ENCODE results near the gene RNF213. TPM values are rescaled to one million over a fixed set of nuclear protein-coding genes. Genes with fewer than 3 reads are reported as not detected.

RNF213 gene
- total RNA-seq, 1 experiment from 2014 or later, result 179 TPM

GRCh38 chr17:80394629-80395216 is 134.1 kb downstream of the RNF213 start:
- POLR2A ChIA-PET (ENCODE audit: unreplicated experiment), result no interaction called here
- CTCF ChIA-PET, result interaction anchor here (0.6 kb wide), 1 partner anchor 201 kb away, joined by 3 read pairs; no protein-coding TSS in a partner anchor
- TF ChIP-seq EZH2 (IDR thresholded peaks at IDR 0.05; ENCODE audit: low read depth), result no peak
- TF ChIP-seq CTCF (conservative IDR thresholded peaks at IDR 0.05), result no peak
- no peak overlapping the region for H2AFZ ChIP-seq
- no peaks in the 10 kb centered on the region for H3K36me3 ChIP-seq (ENCODE audit: low read depth)
- BruUV-seq (replicated peaks), result no TSS peak
- intact Hi-C loops (cut with micrococcal nuclease; ENCODE audit: unreplicated experiment), result no loop called here
- no peaks in the 10 kb centered on the region for H3K4me1 ChIP-seq (replicated peaks; ENCODE audit: insufficient read depth)
- H3K9me3 ChIP-seq (ENCODE audit: insufficient read depth, low read depth), result no peaks in the 10 kb centered on the region
- H4K20me1 ChIP-seq (ENCODE audit: insufficient read depth), result 0 out of 2 replicates have a peak, but pooled peaks cover 6% of the 10 kb centered on the region
- H3K27ac ChIP-seq, result no peak overlapping the region
- no peaks in the 10 kb centered on the region for H3K79me2 ChIP-seq (ENCODE audit: low read depth)
- no peaks in the 10 kb centered on the region for H3K9me2 ChIP-seq (ENCODE audit: insufficient read depth)
- H3K4me3 ChIP-seq, result no peak overlapping the region
- no peak overlapping the region for H3K4me2 ChIP-seq
- no peaks in the 10 kb centered on the region for H3F3A ChIP-seq (ENCODE audit: insufficient read depth, low read depth)
- no peak for DNase-seq
- H3K27me3 ChIP-seq (ENCODE audit: insufficient read depth, low read depth), result no peaks in the 10 kb centered on the region

- intact Hi-C loops (cut with micrococcal nuclease; ENCODE audit: unreplicated experiment), result no loop called here
- CTCF ChIA-PET, result interaction anchor here (0.6 to 0.7 kb wide), 2 partner anchors 202 to 317 kb away, joined by 3 read pairs; no protein-coding TSS in a partner anchor
Observed at GRCh38 chr17:80395402-80396151, 134.9 kb downstream of the RNF213 start.

More at GRCh38 chr17:80395402-80396151, 134.9 kb downstream of the RNF213 start:
- no peaks in the 10 kb centered on the region for H3K9me3 ChIP-seq (ENCODE audit: insufficient read depth, low read depth)
- H3K4me2 ChIP-seq, result no peak overlapping the region
- POLR2A ChIA-PET (ENCODE audit: unreplicated experiment), result no interaction called here
- no peaks in the 10 kb centered on the region for H3K9me2 ChIP-seq (ENCODE audit: insufficient read depth)
- no peak overlapping the region for H2AFZ ChIP-seq
- no peaks in the 10 kb centered on the region for H3K36me3 ChIP-seq (ENCODE audit: low read depth)
- no peak overlapping the region for H3K4me3 ChIP-seq
- no peak for DNase-seq
- no TSS peak for BruUV-seq (replicated peaks)
- no peak for TF ChIP-seq EZH2 (IDR thresholded peaks at IDR 0.05; ENCODE audit: low read depth)
- TF ChIP-seq CTCF (conservative IDR thresholded peaks at IDR 0.05), result no peak
- H3K4me1 ChIP-seq (replicated peaks; ENCODE audit: insufficient read depth), result no peaks in the 10 kb centered on the region
- H3K27ac ChIP-seq, result no peak overlapping the region
- H3K79me2 ChIP-seq (ENCODE audit: low read depth), result no peaks in the 10 kb centered on the region
- H3K27me3 ChIP-seq (ENCODE audit: insufficient read depth, low read depth), result no peaks in the 10 kb centered on the region
- no peaks in the 10 kb centered on the region for H3F3A ChIP-seq (ENCODE audit: insufficient read depth, low read depth)
- H4K20me1 ChIP-seq (ENCODE audit: insufficient read depth), result 0 out of 2 replicates have a peak, but pooled peaks cover 6% of the 10 kb centered on the region

All from PC-9 (cell line).